ENCODE measurements around the gene CKMT2. TPM values are rescaled to one million over a fixed set of nuclear protein-coding genes. Genes with fewer than 3 reads are reported as not detected.

The CKMT2 gene
- total RNA-seq, 1 donor from 2014 or later: 0.81 TPM

DNA sequence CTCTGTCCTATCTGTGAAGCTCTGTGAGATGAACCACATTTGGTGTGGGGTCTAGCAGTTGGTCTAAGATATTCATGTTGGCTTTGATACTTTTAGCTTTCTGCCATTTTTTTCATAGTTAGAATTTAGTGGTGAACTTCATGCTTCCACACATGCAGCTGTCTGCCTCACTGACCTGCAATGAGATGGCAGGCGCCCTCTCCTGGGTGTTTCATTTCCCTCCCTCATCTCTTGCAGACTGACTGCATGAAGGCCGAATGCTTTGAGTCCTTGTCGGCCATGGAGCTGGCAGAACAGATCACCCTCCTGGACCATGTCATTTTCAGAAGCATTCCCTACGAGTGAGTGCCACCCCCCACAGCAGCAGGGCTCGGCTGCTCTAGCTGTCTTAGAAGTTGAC is 26.1 kb upstream of the CKMT2 start:
- Mint-ChIP-seq H3K9me3 (ENCODE audit: unreplicated experiment) (peaks cover 6% of the 10 kb centered on the region), H3K36me3 (ENCODE audit: unreplicated experiment) (no peaks in the 10 kb centered on the region), H3K4me1 (ENCODE audit: low read depth, unreplicated experiment) (peaks cover 14% of the 10 kb centered on the region), H3K27me3 (ENCODE audit: unreplicated experiment) (peaks cover 2% of the 10 kb centered on the region), H3K4me3 (ENCODE audit: unreplicated experiment) (no peak overlapping the region), H3K27ac (ENCODE audit: unreplicated experiment) (no peak overlapping the region)
- no peak for TF ChIP-seq CTCF (IDR thresholded peaks at IDR 0.05; ENCODE audit: partially characterized antibody, unreplicated experiment)
- peak; percentile 42 for DNase-seq

DNA sequence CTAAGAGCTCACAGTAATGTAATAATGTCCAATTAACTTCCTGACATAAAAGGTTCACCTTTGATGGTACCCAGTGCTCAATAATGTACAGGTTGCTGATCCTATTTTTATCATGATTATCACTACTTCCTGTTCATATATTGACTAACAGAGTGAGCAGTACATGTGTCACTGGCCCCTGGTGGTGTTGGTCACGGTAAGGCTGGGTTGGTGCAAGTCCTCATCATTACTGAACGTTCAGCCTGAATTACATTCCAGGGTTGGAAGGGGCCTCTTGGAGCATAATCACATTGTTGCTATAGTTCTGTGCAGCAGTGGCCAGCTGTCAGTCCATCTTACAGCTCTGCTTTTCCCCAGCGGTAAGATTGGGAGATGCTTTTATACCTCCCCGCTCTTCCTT is 24.2 kb upstream of the CKMT2 start:
- H3K9me3 Mint-ChIP-seq (ENCODE audit: unreplicated experiment): peaks cover 6% of the 10 kb centered on the region
- no peak overlapping the region for H3K27ac Mint-ChIP-seq (ENCODE audit: unreplicated experiment)
- no peak for DNase-seq
- no peak for TF ChIP-seq CTCF (IDR thresholded peaks at IDR 0.05; ENCODE audit: partially characterized antibody, unreplicated experiment)
- H3K4me1 Mint-ChIP-seq (ENCODE audit: low read depth, unreplicated experiment): peaks cover 14% of the 10 kb centered on the region
- no peak overlapping the region for H3K4me3 Mint-ChIP-seq (ENCODE audit: unreplicated experiment)
- no peaks in the 10 kb centered on the region for H3K36me3 Mint-ChIP-seq (ENCODE audit: unreplicated experiment)
- H3K27me3 Mint-ChIP-seq (ENCODE audit: unreplicated experiment): peaks cover 2% of the 10 kb centered on the region

- H3K27ac Mint-ChIP-seq (ENCODE audit: unreplicated experiment): no peak overlapping the region
- TF ChIP-seq CTCF (IDR thresholded peaks at IDR 0.05; ENCODE audit: partially characterized antibody, unreplicated experiment): no peak
- peaks cover 2% of the 10 kb centered on the region for H3K27me3 Mint-ChIP-seq (ENCODE audit: unreplicated experiment)
- no peak overlapping the region for H3K4me3 Mint-ChIP-seq (ENCODE audit: unreplicated experiment)
- H3K36me3 Mint-ChIP-seq (ENCODE audit: unreplicated experiment): no peaks in the 10 kb centered on the region
- H3K4me1 Mint-ChIP-seq (ENCODE audit: low read depth, unreplicated experiment): peaks cover 14% of the 10 kb centered on the region
- peaks cover 6% of the 10 kb centered on the region for H3K9me3 Mint-ChIP-seq (ENCODE audit: unreplicated experiment)
- no peak for DNase-seq
These were observed 23.7 kb upstream of the CKMT2 start for GRCh38 chr5:81209386-81209785.

DNA sequence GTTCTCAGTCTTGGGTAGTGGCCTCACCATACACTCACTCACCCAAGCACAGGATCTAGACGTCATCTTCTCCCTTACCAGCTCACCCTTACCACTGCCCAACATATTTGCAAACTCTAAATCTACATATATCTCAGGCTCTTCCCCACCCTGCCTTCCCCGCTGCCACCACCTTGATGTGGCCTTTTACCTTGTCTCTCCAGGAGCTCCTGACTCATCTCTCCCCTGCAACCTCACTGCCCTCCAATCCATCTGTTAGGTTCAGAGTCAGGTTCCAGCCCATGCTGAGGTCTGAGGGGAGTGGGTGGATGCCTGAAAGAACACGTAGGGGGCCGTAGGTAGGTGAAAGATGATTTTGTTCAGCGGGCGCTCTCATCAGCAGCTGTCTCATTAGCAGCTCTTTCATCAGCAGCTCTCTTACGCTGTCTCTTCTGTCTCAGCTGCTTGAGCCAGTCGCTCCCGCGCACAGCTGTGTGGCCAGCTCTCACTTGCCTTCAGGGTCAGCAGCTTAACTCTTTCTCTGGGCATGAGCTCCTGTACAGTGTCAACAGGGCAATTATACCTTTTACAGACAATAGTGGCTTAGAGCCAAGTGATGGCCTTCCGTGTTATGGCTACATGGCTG is 23.1 kb upstream of the CKMT2 start:
- H3K4me3 Mint-ChIP-seq (ENCODE audit: unreplicated experiment): no peak overlapping the region
- no peak for DNase-seq
- no peaks in the 10 kb centered on the region for H3K36me3 Mint-ChIP-seq (ENCODE audit: unreplicated experiment)
- peak overlapping the region; percentile 55 for H3K27ac Mint-ChIP-seq (ENCODE audit: unreplicated experiment)
- peaks cover 2% of the 10 kb centered on the region for H3K27me3 Mint-ChIP-seq (ENCODE audit: unreplicated experiment)
- H3K4me1 Mint-ChIP-seq (ENCODE audit: low read depth, unreplicated experiment): peaks cover 14% of the 10 kb centered on the region
- TF ChIP-seq CTCF (IDR thresholded peaks at IDR 0.05; ENCODE audit: partially characterized antibody, unreplicated experiment): no peak
- H3K9me3 Mint-ChIP-seq (ENCODE audit: unreplicated experiment): peaks cover 6% of the 10 kb centered on the region

DNA sequence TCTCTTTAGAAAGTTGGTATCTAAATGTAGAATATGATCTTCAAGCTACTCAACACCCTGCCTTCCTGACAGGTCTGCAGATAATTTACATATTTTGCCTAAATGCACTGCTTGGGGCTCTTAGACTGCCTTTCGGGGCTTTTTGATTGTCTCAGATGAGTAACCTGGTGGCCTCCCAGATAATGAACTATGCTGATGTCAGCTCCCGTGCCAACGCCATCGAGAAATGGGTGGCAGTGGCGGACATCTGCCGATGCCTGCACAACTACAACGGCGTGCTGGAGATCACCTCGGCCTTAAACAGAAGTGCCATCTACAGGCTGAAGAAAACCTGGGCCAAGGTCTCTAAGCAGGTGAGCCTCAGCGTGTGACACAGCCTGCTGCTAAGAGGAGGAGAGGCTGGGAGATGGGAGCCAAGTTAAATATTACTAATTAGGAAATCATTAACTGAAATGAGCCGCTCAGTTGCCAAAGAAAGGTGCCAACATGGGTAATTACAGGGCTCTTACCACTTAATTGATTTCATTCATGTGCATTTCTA is 20.8 kb upstream of the CKMT2 start:
- Mint-ChIP-seq H3K4me3 (ENCODE audit: unreplicated experiment) (no peak overlapping the region), H3K27ac (ENCODE audit: unreplicated experiment) (no peak overlapping the region), H3K9me3 (ENCODE audit: unreplicated experiment) (peaks cover 6% of the 10 kb centered on the region), H3K36me3 (ENCODE audit: unreplicated experiment) (no peaks in the 10 kb centered on the region), H3K27me3 (ENCODE audit: unreplicated experiment) (peaks cover 2% of the 10 kb centered on the region), H3K4me1 (ENCODE audit: low read depth, unreplicated experiment) (peaks cover 14% of the 10 kb centered on the region)
- TF ChIP-seq CTCF (IDR thresholded peaks at IDR 0.05; ENCODE audit: partially characterized antibody, unreplicated experiment): no peak
- DNase-seq: no peak
